ENCODE measurements around the gene JCAD.
"Not testable (repeated sequence)": the region's sequence is repeated elsewhere in the genome, so short reads cannot be mapped to it uniquely, and the experiment has no call there.

JCAD gene

GRCh38 chr10:30059209-30060107 lies at the start of gene JCAD:
Gene JCAD, minus strand, starts transcription at chr10:30059586. Its CDS starts 11,774 bp downstream, at chr10:30047812.
- no peak for TF ChIP-seq CTCF (IDR thresholded peaks at IDR 0.05; ENCODE audit: control insufficient read depth, extremely low read depth, insufficient read depth)
- no peak for DNase-seq (ENCODE audit: low read depth)
- H3K4me3 ChIP-seq (ENCODE audit: low read depth, low read length) = peak within 1 kb of the TSS; percentile 55

- TF ChIP-seq CTCF (IDR thresholded peaks at IDR 0.05; ENCODE audit: control insufficient read depth, extremely low read depth, insufficient read depth) = no peak
- no peak for DNase-seq (ENCODE audit: low read depth)
Measured at GRCh38 chr10:30106987-30107386, 47.6 kb upstream of the JCAD start.

GRCh38 chr10:30103595-30104320 lies 44.4 kb upstream of the JCAD start:
- no peak for TF ChIP-seq CTCF (IDR thresholded peaks at IDR 0.05; ENCODE audit: control insufficient read depth, extremely low read depth, insufficient read depth)
- no peak for DNase-seq (ENCODE audit: low read depth)
- H3K4me3 ChIP-seq (ENCODE audit: low read depth, low read length) = no peak overlapping the region

More at GRCh38 chr10:30106987-30107386, 47.6 kb upstream of the JCAD start:
- H3K4me3 ChIP-seq (ENCODE audit: low read depth, low read length) = no peak overlapping the region

- not testable (repeated sequence) for H3K4me3 ChIP-seq (ENCODE audit: low read depth, low read length); DNase-seq (ENCODE audit: low read depth)
Measured at GRCh38 chr10:30099706-30100105, 40.3 kb upstream of the JCAD start.

GRCh38 chr10:30099101-30099500 lies 39.7 kb upstream of the JCAD start:
- no peak for TF ChIP-seq CTCF (IDR thresholded peaks at IDR 0.05; ENCODE audit: control insufficient read depth, extremely low read depth, insufficient read depth)
- H3K4me3 ChIP-seq (ENCODE audit: low read depth, low read length) = no peak overlapping the region
- DNase-seq (ENCODE audit: low read depth) = no peak

- no peak overlapping the region for H3K4me3 ChIP-seq (ENCODE audit: low read depth, low read length)
- no peak for DNase-seq (ENCODE audit: low read depth)
- TF ChIP-seq CTCF (IDR thresholded peaks at IDR 0.05; ENCODE audit: control insufficient read depth, extremely low read depth, insufficient read depth) = no peak
Measured at GRCh38 chr10:30098629-30099028, 39.2 kb upstream of the JCAD start.

- no peak overlapping the region for H3K4me3 ChIP-seq (ENCODE audit: low read depth, low read length)
- TF ChIP-seq CTCF (IDR thresholded peaks at IDR 0.05; ENCODE audit: control insufficient read depth, extremely low read depth, insufficient read depth) = no peak
- DNase-seq (ENCODE audit: low read depth) = no peak
Measured at GRCh38 chr10:30096564-30096963, 37.2 kb upstream of the JCAD start.

Measured in LNCaP clone FGC (cell line).